ENCODE measurements around the gene MYOZ2.

- TF ChIP-seq EZH2 (IDR thresholded peaks at IDR 0.05; ENCODE audit: borderline replicate concordance, low read depth, low read length, severe bottlenecking) (no peak), CTCF (IDR thresholded peaks at IDR 0.05; ENCODE audit: borderline replicate concordance, extremely low read depth, low read length, poor library complexity, severe bottlenecking) (no peak)
These were observed 914 bp downstream of the MYOZ2 start for GRCh38 chr4:119136546-119136945.

Measured in DND-41 (cell line).